Measurements from ENCODE around the gene SEPTIN12.

The SEPTIN12 gene

GRCh38 chr16:4771646-4772045, 16.5 kb downstream of the SEPTIN12 start:
- Histone ChIP-seq H3K27ac (ENCODE audit: low read depth in 2 of 2, low read length in 2 of 2) (no peak overlapping the region), H3K4me3 (ENCODE audit: low read length in 2 of 2) (no peak overlapping the region), H3K9me3 (ENCODE audit: control insufficient read depth in 2 of 2, low read length in 2 of 2) (no peaks in the 10 kb centered on the region), H3K27me3 (ENCODE audit: control insufficient read depth in 2 of 2, insufficient read depth in 2 of 2, low read length in 2 of 2) (no peaks in the 10 kb centered on the region), H3K36me3 (ENCODE audit: control insufficient read depth in 2 of 2, insufficient read depth in 2 of 2, low read length in 2 of 2) (no peaks in the 10 kb centered on the region), H3K9ac (ENCODE audit: low read depth in 1 of 2, low read length in 2 of 2) (no peak overlapping the region), H3K4me1 (ENCODE audit: control insufficient read depth in 2 of 2, insufficient read depth in 2 of 2, low read length in 2 of 2) (peaks cover 15 to 16% of the 10 kb centered on the region in 2 donors)

DNA sequence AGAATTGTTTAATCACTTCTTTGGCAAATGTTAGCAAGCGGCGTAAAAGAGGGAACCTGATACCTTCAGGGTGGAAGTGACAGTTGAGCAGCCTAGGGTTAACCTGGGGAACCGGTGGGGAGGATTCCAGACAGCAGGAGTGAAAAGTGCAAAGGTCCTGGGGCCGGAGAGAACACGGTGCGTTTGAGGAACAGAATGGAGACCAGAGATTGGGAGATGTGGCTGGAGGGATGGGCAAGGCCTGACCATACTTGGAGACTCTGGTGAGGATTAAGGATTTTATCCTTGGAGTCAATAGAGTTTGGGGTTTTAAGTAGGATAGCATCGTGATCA, 18.9 kb downstream of the SEPTIN12 start:
- Histone ChIP-seq H3K4me3 (ENCODE audit: low read length in 2 of 2) (peak overlapping the region; percentile 73 to 96), H3K27ac (ENCODE audit: low read depth in 2 of 2, low read length in 2 of 2) (peak overlapping the region in 1 of 2 donors; percentile 95), H3K9ac (ENCODE audit: low read depth in 1 of 2, low read length in 2 of 2) (peak overlapping the region; percentile 32 to 75)

DNA sequence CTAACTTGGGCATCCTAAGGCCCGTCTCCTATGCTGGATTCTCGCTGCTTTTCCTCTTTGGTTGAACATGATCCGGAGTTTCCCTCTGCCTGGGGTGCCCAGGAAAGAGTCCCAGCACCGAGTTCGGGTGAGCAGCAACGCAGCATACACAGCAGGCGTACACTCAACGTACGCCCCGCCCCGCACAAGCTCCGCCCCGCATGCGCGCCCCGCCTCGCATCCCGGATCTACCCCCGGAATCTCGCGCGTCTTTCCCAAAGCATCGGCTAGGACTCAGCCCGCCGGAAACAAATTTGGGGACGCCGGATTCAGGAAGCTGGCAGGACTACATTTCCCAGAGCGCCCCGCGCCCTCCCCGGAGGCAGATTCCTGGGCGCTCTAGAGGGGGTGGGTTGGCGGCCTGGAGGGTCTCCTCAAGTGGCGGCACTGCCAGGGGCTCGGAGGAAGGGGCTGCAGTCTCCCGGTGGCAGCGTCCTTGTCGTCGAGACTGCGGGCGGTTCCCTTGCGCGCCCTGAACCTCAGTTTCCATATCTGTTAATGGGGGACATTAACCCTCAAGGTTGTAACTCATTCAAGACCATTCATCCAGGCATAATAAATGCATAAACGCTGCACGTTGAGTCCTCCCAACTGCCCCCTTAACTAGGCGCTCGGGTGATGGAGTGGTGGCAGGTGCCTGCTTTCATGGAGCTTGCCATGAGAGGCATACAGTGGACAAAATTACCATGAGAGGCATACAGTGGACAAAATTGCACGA, 19.4 kb downstream of the SEPTIN12 start:
- Histone ChIP-seq H3K27ac (ENCODE audit: low read depth in 2 of 2, low read length in 2 of 2) (peak overlapping the region; percentile 88 to 95), H3K9me3 (ENCODE audit: control insufficient read depth in 2 of 2, low read length in 2 of 2) (no peaks in the 10 kb centered on the region), H3K4me3 (ENCODE audit: low read length in 2 of 2) (peak overlapping the region; percentile 73 to 96), H3K27me3 (ENCODE audit: control insufficient read depth in 2 of 2, insufficient read depth in 2 of 2, low read length in 2 of 2) (no peaks in the 10 kb centered on the region), H3K36me3 (ENCODE audit: control insufficient read depth in 2 of 2, insufficient read depth in 2 of 2, low read length in 2 of 2) (peaks cover 0 to 11% of the 10 kb centered on the region in 2 donors), H3K4me1 (ENCODE audit: control insufficient read depth in 2 of 2, insufficient read depth in 2 of 2, low read length in 2 of 2) (peaks cover 20 to 24% of the 10 kb centered on the region in 2 donors), H3K9ac (ENCODE audit: low read depth in 1 of 2, low read length in 2 of 2) (peak overlapping the region; percentile 75 to 79)

More for the DNA sequence above, 18.9 kb downstream of the SEPTIN12 start:
- Histone ChIP-seq H3K4me1 (ENCODE audit: control insufficient read depth in 2 of 2, insufficient read depth in 2 of 2, low read length in 2 of 2) (peaks cover 20 to 24% of the 10 kb centered on the region in 2 donors), H3K9me3 (ENCODE audit: control insufficient read depth in 2 of 2, low read length in 2 of 2) (no peaks in the 10 kb centered on the region), H3K27me3 (ENCODE audit: control insufficient read depth in 2 of 2, insufficient read depth in 2 of 2, low read length in 2 of 2) (no peaks in the 10 kb centered on the region), H3K36me3 (ENCODE audit: control insufficient read depth in 2 of 2, insufficient read depth in 2 of 2, low read length in 2 of 2) (peaks cover 0 to 7% of the 10 kb centered on the region in 2 donors)

DNA sequence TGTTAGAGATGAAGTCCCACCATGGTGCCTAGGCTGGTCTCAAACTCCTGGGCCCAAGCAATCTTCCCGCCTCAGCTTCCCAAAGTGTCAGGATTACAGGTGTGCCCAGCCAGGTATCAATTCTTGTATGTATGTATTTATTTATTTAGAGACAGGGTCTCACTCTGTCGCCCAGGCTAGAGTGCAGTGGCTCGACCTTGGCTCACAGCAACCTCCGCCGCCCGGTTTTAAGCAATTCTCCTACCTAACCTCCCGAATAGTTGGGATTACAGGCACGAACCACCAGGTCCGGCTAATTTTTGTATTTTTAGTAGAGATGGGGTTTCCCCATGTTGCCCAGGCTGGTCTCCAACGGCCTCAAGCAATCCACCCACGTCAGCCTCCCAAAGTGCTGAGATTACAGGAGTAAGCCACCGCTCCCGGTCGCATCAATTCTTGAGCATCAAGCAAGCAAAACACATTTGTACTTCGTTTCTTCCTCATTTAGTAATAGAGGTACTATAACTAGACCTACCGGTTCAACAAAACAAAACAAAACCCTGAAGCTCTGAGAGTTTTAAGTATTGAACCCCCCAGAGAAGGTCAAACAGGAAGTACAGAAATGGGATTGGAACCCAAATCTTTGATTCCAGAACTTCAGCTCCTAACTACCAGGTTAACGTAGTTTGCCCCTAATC, 20.1 kb downstream of the SEPTIN12 start:
- H3K4me3 ChIP-seq (ENCODE audit: low read length in 2 of 2) = peak overlapping the region; percentile 73 to 96
- peaks cover 20 to 24% of the 10 kb centered on the region in 2 donors for H3K4me1 ChIP-seq (ENCODE audit: control insufficient read depth in 2 of 2, insufficient read depth in 2 of 2, low read length in 2 of 2)
- H3K27me3 ChIP-seq (ENCODE audit: control insufficient read depth in 2 of 2, insufficient read depth in 2 of 2, low read length in 2 of 2) = no peaks in the 10 kb centered on the region
- peaks cover 4 to 17% of the 10 kb centered on the region in 2 donors for H3K36me3 ChIP-seq (ENCODE audit: control insufficient read depth in 2 of 2, insufficient read depth in 2 of 2, low read length in 2 of 2)
- peak overlapping the region; percentile 75 to 79 for H3K9ac ChIP-seq (ENCODE audit: low read depth in 1 of 2, low read length in 2 of 2)
- no peaks in the 10 kb centered on the region for H3K9me3 ChIP-seq (ENCODE audit: control insufficient read depth in 2 of 2, low read length in 2 of 2)
- peak overlapping the region; percentile 88 to 95 for H3K27ac ChIP-seq (ENCODE audit: low read depth in 2 of 2, low read length in 2 of 2)

DNA sequence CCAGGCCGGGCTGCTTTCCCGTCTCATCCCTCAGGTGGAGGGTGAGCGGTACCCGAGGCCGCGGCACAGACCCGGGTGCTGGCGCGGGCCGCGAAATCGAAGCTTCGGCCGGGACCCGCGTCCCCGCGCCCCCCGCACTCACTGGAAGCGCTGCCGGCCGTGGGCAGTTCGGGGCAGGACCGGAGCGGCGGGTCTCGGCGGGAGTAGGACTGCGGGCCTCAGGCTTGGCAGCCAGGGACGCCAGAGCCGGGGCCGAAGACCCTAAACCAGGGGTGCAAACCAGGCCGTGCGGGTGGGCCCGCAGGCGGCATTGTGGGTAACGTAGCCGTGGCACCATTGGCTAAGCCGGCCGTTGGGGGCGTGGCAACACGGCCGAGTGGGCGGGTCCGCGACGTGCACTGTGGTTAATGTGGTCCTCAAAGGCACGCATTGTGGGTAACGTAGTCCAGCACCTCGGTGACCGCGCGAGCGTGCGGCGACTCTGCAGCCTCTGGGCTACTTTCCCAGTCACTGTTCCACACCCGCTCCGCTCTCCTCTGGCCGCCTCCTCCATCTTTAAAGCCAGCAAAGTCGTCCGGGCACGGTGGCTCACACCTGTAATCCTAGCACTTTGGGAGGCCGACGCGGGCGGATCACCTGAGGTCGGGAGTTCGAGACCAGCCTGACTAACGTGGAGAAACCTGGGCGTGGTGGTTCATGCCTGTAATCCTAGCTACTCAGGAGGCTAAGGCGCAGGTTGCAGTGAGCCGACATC, 21.1 kb downstream of the SEPTIN12 start, which contains the start of gene ZNF500:
Gene ZNF500 (minus strand): TSS at position 288 of the 754 bp plus-strand sequence. CDS start 1,184 bp downstream, outside the sequence.
- H3K9me3 ChIP-seq (ENCODE audit: control insufficient read depth in 2 of 2, low read length in 2 of 2) = no peaks in the 10 kb centered on the region
- peaks cover 20 to 24% of the 10 kb centered on the region in 2 donors for H3K4me1 ChIP-seq (ENCODE audit: control insufficient read depth in 2 of 2, insufficient read depth in 2 of 2, low read length in 2 of 2)
- H3K27me3 ChIP-seq (ENCODE audit: control insufficient read depth in 2 of 2, insufficient read depth in 2 of 2, low read length in 2 of 2) = no peaks in the 10 kb centered on the region
- peak within 1 kb of the TSS; percentile 84 to 87 for H3K9ac ChIP-seq (ENCODE audit: low read depth in 1 of 2, low read length in 2 of 2)
- H3K27ac ChIP-seq (ENCODE audit: low read depth in 2 of 2, low read length in 2 of 2) = peak within 1 kb of the TSS; percentile 88 to 95
- peak within 1 kb of the TSS; percentile 73 to 96 for H3K4me3 ChIP-seq (ENCODE audit: low read length in 2 of 2)
- peaks cover 11 to 22% of the 10 kb centered on the region in 2 donors for H3K36me3 ChIP-seq (ENCODE audit: control insufficient read depth in 2 of 2, insufficient read depth in 2 of 2, low read length in 2 of 2)

GRCh38 chr16:4765511-4766474, 22.4 kb downstream of the SEPTIN12 start:
- no peak overlapping the region for H3K27ac ChIP-seq (ENCODE audit: low read depth in 2 of 2, low read length in 2 of 2)

DNA sequence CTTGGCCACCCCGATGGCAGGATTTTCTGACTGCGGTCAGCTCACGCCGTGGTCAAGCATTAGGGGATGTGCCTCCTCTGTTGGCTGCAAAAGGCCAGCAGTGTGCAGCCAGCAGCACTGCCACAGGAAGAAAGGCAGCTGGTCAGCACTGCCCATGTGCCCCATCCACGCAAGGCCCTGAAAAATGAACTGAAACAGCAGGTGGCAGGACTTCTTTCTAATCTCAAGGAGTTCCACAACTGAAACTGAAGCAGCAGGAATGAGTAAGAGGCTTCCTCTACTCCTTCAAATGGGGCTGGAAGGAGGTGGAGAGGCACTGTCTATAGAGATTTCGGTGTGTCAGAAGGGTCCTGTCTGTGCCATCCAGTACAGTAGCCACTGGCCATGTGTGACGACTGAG, 24.4 kb downstream of the SEPTIN12 start:
- no peaks in the 10 kb centered on the region for H3K9me3 ChIP-seq (ENCODE audit: control insufficient read depth in 2 of 2, low read length in 2 of 2)
- H3K4me3 ChIP-seq (ENCODE audit: low read length in 2 of 2) = no peak overlapping the region
- no peak overlapping the region for H3K9ac ChIP-seq (ENCODE audit: low read depth in 1 of 2, low read length in 2 of 2)
- no peak overlapping the region for H3K27ac ChIP-seq (ENCODE audit: low read depth in 2 of 2, low read length in 2 of 2)
- H3K27me3 ChIP-seq (ENCODE audit: control insufficient read depth in 2 of 2, insufficient read depth in 2 of 2, low read length in 2 of 2) = no peaks in the 10 kb centered on the region
- H3K4me1 ChIP-seq (ENCODE audit: control insufficient read depth in 2 of 2, insufficient read depth in 2 of 2, low read length in 2 of 2) = peaks cover 14 to 19% of the 10 kb centered on the region in 2 donors
- H3K36me3 ChIP-seq (ENCODE audit: control insufficient read depth in 2 of 2, insufficient read depth in 2 of 2, low read length in 2 of 2) = peaks cover 24 to 45% of the 10 kb centered on the region in 2 donors

More at GRCh38 chr16:4765511-4766474, 22.4 kb downstream of the SEPTIN12 start:
- no peaks in the 10 kb centered on the region for H3K27me3 ChIP-seq (ENCODE audit: control insufficient read depth in 2 of 2, insufficient read depth in 2 of 2, low read length in 2 of 2)
- H3K4me3 ChIP-seq (ENCODE audit: low read length in 2 of 2) = peak overlapping the region; percentile 73 to 96
- peaks cover 20 to 24% of the 10 kb centered on the region in 2 donors for H3K4me1 ChIP-seq (ENCODE audit: control insufficient read depth in 2 of 2, insufficient read depth in 2 of 2, low read length in 2 of 2)
- no peaks in the 10 kb centered on the region for H3K9me3 ChIP-seq (ENCODE audit: control insufficient read depth in 2 of 2, low read length in 2 of 2)
- peak overlapping the region; percentile 84 to 87 for H3K9ac ChIP-seq (ENCODE audit: low read depth in 1 of 2, low read length in 2 of 2)
- peaks cover 12 to 28% of the 10 kb centered on the region in 2 donors for H3K36me3 ChIP-seq (ENCODE audit: control insufficient read depth in 2 of 2, insufficient read depth in 2 of 2, low read length in 2 of 2)

- no peaks in the 10 kb centered on the region for H3K9me3 ChIP-seq (ENCODE audit: control insufficient read depth in 2 of 2, low read length in 2 of 2)
- H3K9ac ChIP-seq (ENCODE audit: low read depth in 1 of 2, low read length in 2 of 2) = no peak overlapping the region
- H3K4me3 ChIP-seq (ENCODE audit: low read length in 2 of 2) = no peak overlapping the region
- H3K4me1 ChIP-seq (ENCODE audit: control insufficient read depth in 2 of 2, insufficient read depth in 2 of 2, low read length in 2 of 2) = peaks cover 5 to 9% of the 10 kb centered on the region in 2 donors
- H3K27me3 ChIP-seq (ENCODE audit: control insufficient read depth in 2 of 2, insufficient read depth in 2 of 2, low read length in 2 of 2) = no peaks in the 10 kb centered on the region
- H3K36me3 ChIP-seq (ENCODE audit: control insufficient read depth in 2 of 2, insufficient read depth in 2 of 2, low read length in 2 of 2) = peaks cover 24 to 53% of the 10 kb centered on the region in 2 donors
- no peak overlapping the region for H3K27ac ChIP-seq (ENCODE audit: low read depth in 2 of 2, low read length in 2 of 2)
These were observed 25.9 kb downstream of the SEPTIN12 start for GRCh38 chr16:4762205-4762604.

DNA sequence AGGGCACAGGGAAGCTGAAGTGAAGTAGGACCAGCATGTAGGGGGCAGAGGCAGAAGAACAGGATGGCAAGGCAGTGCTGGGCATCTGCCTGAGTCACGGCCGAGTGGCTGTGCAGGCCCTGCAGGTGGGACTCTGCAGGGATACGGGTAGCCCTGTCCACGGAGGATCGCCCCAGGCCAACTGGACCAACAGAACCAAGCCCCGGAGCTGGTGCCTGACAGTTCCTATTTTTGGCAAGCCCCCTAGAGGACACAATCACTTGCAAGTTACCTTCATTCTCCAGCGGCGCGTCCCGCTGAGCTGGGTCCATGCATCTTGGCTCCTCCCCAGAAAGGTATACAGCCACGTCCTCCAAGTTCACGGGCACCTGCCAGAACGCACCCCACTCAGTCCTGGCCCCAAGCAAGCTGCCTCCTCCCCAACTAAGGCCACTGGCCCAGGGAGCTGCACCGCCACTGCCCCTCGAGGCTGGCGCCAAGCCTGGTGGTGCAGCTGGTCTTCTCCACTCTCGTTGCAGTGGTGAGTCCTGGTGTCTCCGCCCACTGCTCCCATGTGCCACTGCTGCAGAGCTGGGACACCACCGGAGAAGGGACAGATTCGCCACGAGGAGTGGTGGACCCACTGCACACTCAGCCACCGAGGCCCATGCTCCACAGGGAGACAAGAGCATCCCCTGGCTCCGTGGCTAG, 27.8 kb downstream of the SEPTIN12 start:
- Histone ChIP-seq H3K36me3 (ENCODE audit: control insufficient read depth in 2 of 2, insufficient read depth in 2 of 2, low read length in 2 of 2) (peaks cover 27 to 57% of the 10 kb centered on the region in 2 donors), H3K4me3 (ENCODE audit: low read length in 2 of 2) (no peak overlapping the region), H3K27me3 (ENCODE audit: control insufficient read depth in 2 of 2, insufficient read depth in 2 of 2, low read length in 2 of 2) (no peaks in the 10 kb centered on the region), H3K9ac (ENCODE audit: low read depth in 1 of 2, low read length in 2 of 2) (no peak overlapping the region), H3K9me3 (ENCODE audit: control insufficient read depth in 2 of 2, low read length in 2 of 2) (peaks cover 0 to 2% of the 10 kb centered on the region in 2 donors), H3K27ac (ENCODE audit: low read depth in 2 of 2, low read length in 2 of 2) (no peak overlapping the region), H3K4me1 (ENCODE audit: control insufficient read depth in 2 of 2, insufficient read depth in 2 of 2, low read length in 2 of 2) (no peaks in the 10 kb centered on the region)
